IPS-NIHi7 (cell line): ENCODE measurements around the gene PDCD4.
"Not testable (repeated sequence)": the region's sequence is repeated elsewhere in the genome, so short reads cannot be mapped to it uniquely, and the experiment has no call there.

Experiments
- DNase-seq: peaks from one replicate; pipeline ENCODE4 v3.0.0; 2012; ENCODE audit warnings: mixed read lengths; ENCODE audit errors: extremely low spot score

Gene PDCD4

DNA sequence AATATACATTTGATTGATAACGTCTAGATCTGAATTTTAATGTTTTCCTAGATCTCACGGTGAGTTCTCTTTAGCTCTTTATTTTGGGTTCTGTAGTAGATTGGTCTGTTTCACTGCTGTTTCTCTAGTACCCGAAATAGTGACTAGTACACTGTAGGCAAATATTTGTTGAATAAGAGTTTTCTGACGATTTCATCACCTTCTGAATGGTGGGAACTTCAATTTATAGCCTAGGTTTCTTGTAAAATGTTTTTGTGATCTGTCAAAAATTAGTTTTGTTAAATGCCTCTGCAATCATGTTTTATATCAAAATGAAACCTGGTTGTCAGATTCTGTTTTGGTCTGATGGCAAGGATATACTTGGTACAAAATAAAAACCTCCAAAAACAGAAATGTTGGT, 10.2 kb downstream of the PDCD4 start:
- no peak for DNase-seq

GRCh38 chr10:110883924-110884323, 12.2 kb downstream of the PDCD4 start:
- DNase-seq, result no peak

DNA sequence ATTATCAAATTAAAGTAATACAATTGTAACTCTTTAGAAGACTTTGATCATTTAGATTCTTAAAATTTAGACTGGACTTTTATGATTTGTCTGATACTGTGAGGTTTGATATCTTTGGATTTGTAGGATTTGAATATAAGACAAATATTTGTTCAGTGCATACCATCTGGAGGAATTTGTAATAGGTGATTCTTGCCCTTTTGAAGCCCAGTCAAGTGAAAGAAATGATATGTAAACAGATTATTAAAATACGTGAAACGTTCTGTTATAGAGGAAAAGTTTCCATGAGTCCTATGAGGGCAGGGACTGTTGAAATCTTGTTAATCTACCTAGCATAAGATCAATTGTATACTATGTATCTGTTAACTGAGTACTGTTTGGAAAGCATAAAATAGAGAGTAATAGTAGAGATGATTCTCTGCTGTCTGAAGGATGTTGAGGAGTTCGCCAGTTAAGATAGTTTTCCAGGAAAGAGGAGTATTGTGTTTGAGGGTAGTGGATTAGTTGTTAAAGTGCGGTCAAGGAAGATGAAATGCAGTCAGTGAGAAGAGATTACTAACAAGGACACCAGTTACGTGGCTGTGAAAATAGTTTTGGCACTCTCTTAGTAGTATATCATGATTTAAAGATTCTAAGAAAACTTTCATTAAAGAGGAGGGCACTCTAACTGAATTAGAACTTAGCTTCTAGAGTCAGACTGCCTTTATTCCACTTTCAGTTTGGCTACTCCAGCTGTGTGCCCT, 14.4 kb downstream of the PDCD4 start:
- no peak for DNase-seq

DNA sequence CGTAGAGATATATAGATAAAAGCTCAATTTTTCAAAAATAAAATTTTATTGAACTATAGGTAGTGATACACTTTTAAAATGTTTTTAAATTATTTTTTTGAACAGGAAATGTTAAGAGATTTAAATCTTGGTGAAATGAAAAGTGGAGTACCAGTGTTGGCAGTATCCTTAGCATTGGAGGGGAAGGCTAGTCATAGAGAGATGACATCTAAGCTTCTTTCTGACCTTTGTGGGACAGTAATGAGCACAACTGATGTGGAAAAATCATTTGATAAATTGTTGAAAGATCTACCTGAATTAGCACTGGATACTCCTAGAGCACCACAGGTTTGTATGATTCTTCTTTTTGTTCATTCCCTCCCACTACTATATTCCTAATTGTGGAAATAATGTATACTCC, 15.8 kb downstream of the PDCD4 start:
- no peak for DNase-seq

DNA sequence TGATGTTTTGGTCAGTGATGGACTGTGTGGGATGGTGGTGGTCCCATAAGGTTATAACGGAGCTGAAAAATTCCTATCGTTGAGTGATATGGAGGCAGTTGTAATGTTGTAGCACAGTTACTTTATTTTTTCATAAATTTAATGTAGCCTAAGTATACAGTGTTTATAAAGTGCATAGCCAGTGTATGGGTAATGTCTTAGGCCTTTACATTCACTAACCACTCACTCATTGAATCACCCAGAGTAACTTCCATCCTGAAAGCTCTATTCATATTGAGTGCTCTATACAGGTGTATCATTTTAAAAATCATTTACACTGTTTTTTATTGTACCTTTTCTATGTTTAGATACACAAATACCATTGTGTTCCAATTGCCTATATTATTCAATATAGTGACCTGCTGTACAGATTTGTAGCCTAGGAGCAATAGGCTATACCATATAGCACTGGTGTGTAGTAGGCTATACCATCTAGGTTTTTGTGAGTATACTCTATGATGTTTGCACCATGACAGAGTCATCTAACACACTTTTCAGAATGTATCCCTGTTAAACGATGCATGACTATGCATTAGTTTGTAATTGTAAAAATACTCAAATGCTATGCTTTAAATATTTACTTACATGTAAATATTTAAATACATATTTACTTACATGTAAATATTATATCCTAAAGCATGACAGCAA, 21.0 kb downstream of the PDCD4 start:
- DNase-seq, result no peak

GRCh38 chr10:110893559-110894179, 21.9 kb downstream of the PDCD4 start:
- DNase-seq, result peak; percentile 19

DNA sequence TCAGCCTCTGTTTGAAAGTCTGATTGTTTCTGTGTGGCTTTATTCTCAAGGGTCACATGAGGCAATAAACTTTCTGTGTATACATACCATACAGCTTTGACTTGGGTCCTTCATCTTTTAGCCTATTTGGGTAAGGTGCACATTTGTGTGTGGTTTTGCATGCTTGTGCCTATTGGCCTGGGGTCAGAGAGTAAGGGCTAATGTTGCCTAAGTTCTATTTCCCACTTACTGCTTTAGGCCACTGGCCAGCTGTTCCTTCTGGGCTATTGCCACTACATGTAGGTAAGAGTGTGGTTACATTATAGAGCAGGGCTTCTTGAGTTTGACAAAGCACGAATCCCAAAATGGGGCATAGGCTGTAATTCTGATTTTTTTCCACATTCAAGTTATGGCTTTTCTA, 25.5 kb downstream of the PDCD4 start:
- DNase-seq, result no peak

- no peak for DNase-seq
These were observed 26.7 kb downstream of the PDCD4 start for GRCh38 chr10:110898391-110898790.

DNA sequence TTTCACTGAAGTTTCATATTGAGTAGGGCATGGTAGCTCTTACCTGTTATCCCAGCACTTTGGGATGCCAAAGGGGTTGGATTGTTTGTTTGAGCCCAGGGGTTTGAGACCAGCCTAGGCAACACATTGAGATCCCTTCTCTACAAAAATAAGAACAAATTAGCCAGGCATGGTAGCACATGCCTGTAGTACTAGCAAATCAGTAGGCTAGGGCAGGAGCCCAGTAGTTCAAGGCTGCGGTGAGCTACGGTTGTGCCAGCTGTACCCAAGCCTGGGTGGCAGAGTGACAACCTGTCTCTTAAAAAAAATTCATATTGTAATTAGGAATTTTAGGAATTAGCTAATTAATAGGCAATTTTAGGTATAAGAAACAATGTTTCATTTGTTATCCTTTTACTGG, 29.3 kb downstream of the PDCD4 start:
- DNase-seq, result no peak

DNA sequence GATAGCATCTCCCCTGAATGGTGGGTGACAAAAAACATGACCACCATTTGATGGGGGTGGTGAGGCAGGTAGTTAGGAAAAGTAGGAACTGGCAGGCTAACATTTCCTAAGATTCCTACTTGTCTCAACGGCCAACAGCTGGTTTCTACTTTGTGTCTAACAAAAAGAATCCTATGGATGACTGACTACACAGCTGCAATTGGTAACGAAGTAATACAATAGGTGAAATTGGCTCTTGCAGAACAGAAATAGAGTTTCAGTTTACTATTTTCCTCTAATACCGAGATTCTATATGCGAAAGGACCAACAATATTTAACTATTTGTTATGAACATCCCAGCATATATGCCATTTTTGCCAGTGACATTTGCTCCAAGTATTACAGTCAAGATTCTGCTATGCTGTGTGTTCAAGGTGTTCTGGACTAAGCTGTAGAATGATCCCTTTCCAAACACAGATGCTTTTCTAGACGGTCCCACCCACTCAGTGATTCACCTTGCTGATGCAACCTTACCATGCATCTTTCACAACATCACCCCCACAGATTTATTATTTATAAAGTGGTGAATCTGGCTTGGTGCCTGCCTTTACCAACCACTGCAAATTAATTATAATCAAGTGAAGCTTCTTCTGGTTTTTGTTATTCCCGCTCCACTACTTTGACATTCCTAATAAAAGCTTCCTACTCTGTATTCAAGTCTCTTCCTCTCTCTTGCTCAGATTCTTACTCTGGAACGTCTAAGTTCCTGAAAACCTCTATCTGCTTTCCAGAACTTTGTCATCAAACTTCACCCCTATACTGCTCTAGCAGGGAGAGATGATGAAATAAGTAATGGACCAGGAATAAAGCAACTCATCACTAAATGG, 30.5 kb downstream of the PDCD4 start:
- no peak for DNase-seq

DNA sequence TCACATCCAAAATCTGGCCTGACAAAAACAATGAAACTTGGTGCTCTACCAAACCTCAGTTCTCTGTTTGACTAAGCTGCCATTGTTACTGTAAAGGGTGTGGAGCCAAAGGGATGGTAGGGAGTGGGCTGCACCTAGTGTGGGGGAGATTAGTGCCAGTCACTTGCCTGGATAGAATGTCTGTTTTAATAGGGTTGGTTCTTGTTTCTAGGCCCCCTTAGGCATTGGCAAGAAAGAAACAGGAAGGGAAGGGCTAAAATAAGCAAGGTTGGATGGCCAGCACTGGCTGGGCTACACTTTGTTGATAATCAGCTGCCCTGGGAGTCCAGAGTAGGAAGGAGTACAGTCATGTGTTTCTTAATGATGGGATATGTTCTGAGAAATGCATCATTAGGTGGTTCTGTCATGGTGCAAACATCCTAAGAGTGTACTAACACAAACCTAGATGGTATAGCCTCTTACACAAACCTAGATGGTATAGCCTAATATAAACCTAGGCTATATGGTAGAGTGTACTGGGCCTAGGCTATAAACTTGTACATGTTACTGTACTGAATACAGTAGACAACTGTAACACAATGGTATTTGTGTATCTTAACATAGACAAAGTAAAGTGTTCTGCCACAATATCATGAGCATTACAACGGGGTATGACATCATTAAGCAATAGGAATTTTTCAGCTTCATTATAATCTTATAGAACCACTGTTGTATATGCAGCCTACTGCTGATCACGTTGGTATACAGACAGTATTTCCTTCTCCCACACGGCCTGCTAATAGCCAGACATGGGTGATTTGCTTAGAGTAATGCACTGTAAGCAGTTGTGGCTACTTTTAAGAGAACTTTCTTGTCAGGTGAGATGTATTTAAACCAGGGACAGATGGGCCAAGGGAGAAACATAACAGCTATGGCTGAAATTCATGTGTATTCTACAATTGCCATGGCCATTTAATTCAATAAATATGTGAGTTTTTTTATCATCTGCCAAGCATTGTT, 31.9 kb downstream of the PDCD4 start:
- no peak for DNase-seq

- DNase-seq, result no peak
These were observed 38.4 kb downstream of the PDCD4 start for GRCh38 chr10:110910138-110910537.

DNA sequence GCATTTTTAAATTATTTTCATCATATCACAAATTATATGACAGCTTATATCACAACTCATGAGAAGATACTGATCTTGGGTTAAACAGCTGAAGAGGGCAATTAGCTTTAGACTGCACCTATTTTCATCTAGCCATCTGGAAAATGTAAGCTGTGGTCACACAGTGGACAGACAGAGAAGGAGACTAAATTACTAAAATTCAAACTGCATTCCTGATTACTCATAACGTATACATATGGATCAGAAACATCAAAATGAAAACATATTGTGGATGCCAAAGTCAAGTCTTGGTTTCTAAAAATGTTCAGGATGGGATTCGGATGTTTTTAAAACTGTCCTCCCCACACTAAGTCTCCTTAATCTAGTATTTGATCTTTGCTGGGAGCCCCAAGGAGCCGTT, 40.6 kb downstream of the PDCD4 start:
- DNase-seq, result no peak

DNA sequence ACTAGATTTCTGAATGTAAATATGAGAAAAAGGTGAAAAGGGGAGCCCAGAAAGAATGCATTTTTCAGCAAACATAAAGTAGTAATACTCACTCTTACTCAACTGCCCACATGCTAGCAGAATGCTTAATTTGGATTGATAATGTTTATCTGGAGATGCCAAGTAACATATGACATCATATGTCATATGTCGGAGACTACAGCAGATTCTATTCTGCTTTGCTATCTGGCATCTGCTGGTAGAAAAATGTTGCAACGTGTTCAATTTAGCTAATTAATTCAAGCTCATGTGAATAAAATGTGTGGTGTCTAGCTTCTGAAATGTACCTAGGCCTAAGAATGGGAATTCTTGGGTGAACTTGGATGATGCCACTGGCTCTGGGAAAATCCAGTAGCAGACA, 42.7 kb downstream of the PDCD4 start:
- DNase-seq, result no peak

DNA sequence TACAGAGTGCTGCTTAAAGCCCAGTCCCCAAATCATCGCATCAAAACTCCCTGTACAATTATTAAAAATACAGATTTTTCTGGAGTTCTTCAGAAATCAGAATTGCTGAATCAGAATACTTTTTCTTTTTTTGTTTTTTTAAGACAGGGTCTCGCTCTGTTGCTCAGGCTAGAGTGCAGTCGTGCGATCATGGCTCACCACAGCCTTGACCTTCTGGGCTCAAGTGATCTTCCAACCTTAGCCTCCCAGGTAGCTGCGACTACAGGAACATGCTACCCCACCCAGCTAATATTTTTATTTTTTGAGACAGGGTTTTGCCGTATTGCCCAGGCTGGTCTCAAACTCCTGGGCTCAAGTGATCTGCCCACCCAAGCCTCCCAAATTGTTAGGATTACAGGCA, 43.3 kb downstream of the PDCD4 start:
- no peak for DNase-seq

- DNase-seq, result not testable (repeated sequence)
These were observed 43.9 kb downstream of the PDCD4 start for GRCh38 chr10:110915600-110915999.

DNA sequence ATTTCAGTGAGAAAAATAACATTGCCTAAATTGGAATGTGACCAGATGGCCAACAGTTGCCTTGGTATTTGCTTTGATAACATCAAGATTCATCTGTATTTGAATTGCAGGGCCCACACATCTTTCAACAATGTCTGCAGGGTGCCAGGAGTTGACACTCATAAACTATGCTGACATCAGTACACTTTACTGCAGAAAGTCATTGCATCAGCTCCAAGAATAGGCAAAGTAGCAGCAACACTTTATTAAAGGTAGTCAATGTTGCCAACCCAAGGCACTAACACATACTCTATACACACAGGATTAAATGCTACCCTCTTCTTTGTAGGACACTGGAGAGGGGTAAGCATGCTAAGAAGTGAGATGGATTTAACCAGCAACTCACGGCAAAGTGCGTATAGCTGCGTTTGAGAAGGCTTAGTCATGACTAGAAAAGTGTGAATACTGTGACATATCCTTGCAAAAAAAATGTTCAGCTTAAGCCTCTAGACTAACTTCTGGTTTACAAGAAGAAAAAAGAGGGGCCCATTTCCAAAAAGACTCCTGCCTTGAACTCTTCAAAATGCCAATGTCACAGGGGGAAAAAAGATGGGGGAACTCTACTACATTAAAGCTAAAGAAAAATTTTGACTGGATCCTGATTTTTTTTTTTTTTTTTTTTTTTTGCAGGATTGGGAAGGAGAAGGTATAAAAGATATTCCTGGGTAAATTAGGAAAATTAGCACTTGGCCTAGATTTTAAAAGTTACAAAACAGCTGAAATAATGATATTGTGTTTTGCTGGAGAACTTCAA, 45.0 kb downstream of the PDCD4 start:
- DNase-seq, result no peak

DNA sequence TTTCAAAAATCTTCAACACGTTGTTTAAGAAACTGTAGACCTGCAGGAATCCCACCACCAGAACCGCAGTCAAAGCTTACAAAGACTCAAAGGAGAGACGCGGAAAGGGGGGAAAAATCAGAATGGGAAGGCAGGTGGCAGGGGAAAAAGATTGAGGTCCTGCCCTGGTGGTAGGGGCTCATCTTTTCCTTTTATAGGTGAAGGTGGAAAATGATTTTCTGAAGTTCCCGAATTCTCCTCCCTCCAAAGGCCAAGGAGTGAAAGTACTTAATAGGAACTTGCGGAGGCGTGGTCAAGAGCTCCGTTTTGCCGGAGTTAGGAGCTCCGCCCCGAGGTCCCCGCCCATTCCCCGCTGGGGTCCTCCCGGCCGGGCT, 46.5 kb downstream of the PDCD4 start:
- peak; percentile 95 for DNase-seq

GRCh38 chr10:110918643-110919348, 47.1 kb downstream of the PDCD4 start, which contains the start of gene BBIP1:
Gene BBIP1, minus strand, starts transcription at chr10:110919180. Its CDS starts 1,023 bp downstream, at chr10:110918157.
- DNase-seq, result no peak
